ENCODE measurements around the gene ST3GAL6.

DNA sequence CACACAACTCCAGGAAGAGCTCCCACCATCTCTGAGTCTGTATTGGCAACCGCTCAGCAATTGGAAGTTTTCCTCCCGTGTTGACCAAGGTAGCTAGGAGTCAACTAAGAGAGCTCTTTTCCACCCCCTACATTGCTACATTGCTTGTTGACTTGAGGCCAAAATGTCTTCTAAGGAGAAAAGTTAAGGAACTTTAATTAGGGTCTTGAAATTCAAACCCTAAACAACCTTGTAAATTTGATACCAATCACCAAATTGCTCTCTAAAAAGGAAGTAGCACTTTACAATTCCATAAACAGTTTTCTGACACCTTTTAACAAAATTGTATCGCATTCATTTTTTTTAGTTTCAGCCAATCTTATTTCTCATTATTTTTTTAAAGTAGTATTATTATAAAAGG lies 35.5 kb upstream of the ST3GAL6 start:
- TF ChIP-seq, protein P1, sequence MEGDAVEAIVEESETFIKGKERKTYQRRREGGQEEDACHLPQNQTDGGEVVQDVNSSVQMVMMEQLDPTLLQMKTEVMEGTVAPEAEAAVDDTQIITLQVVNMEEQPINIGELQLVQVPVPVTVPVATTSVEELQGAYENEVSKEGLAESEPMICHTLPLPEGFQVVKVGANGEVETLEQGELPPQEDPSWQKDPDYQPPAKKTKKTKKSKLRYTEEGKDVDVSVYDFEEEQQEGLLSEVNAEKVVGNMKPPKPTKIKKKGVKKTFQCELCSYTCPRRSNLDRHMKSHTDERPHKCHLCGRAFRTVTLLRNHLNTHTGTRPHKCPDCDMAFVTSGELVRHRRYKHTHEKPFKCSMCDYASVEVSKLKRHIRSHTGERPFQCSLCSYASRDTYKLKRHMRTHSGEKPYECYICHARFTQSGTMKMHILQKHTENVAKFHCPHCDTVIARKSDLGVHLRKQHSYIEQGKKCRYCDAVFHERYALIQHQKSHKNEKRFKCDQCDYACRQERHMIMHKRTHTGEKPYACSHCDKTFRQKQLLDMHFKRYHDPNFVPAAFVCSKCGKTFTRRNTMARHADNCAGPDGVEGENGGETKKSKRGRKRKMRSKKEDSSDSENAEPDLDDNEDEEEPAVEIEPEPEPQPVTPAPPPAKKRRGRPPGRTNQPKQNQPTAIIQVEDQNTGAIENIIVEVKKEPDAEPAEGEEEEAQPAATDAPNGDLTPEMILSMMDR (conservative IDR thresholded peaks at IDR 0.05; ENCODE audit: low read depth, low read length) = no peak
- no peak for TF ChIP-seq POLR2A (IDR thresholded peaks at IDR 0.05; ENCODE audit: low read depth, low read length)
- TF ChIP-seq MAFK (IDR thresholded peaks at IDR 0.05; ENCODE audit: low read depth, low read length) = no peak
- TF ChIP-seq, protein P2, sequence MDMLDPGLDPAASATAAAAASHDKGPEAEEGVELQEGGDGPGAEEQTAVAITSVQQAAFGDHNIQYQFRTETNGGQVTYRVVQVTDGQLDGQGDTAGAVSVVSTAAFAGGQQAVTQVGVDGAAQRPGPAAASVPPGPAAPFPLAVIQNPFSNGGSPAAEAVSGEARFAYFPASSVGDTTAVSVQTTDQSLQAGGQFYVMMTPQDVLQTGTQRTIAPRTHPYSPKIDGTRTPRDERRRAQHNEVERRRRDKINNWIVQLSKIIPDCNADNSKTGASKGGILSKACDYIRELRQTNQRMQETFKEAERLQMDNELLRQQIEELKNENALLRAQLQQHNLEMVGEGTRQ (IDR thresholded peaks at IDR 0.05; ENCODE audit: low read depth, low read length) = no peak
- TF ChIP-seq BHLHE40 (IDR thresholded peaks at IDR 0.05; ENCODE audit: low read depth, low read length) = no peak
- no peak for TF ChIP-seq FOS (IDR thresholded peaks at IDR 0.05; ENCODE audit: low read depth, low read length)
- TF ChIP-seq MAZ (IDR thresholded peaks at IDR 0.05; ENCODE audit: borderline replicate concordance, low read depth, low read length) = no peak
- TF ChIP-seq CEBPB (IDR thresholded peaks at IDR 0.05; ENCODE audit: low read depth, low read length) = no peak
- no peak for TF ChIP-seq RFX5 (IDR thresholded peaks at IDR 0.05; ENCODE audit: low read depth, low read length)

Measured in IMR-90 (cell line).